HuH-7 (cell line): ENCODE results near the gene BPIFB4.

Experiments used
- DNase-seq: peaks from one replicate; pipeline ENCODE4 v3.0.0; 2011; ENCODE audit warnings: low spot score

Gene BPIFB4

DNA sequence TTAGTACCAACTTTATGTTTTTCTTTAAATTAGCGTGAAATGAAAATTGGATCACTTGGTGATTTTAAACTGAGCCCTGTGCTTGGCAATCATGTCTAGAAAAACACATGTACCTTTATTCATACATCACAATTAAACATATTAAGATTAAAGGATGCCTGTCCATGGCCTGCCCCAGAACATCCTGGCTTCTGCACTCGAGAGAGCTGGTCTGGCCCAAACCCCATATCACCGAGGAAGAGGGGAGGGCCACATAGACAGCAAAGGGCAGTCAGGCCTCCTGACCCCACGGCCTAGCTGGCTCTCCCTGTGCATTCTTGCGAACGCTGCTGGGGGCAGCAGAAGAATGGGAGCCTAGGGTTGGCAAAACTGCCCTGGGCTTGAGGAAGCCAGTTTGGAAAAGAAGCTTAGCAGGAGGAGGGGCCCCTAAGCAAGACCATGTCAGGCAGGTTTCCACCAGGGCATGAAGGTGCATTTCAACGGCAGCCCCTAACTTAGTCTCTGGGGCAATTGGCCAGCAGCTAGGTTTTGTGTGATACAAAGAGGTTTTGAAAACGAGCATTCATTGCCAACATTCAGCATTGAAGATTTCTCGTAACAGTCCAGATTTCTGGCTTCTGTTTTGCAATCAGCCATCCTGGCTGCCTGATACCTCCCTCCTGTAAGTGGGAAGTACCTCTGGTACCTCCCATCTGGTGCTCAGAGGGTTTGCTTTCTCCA is 17.2 kb upstream of the BPIFB4 start:
- DNase-seq: no peak

GRCh38 chr20:33062825-33063149 is 16.7 kb upstream of the BPIFB4 start:
- no peak for DNase-seq

DNA sequence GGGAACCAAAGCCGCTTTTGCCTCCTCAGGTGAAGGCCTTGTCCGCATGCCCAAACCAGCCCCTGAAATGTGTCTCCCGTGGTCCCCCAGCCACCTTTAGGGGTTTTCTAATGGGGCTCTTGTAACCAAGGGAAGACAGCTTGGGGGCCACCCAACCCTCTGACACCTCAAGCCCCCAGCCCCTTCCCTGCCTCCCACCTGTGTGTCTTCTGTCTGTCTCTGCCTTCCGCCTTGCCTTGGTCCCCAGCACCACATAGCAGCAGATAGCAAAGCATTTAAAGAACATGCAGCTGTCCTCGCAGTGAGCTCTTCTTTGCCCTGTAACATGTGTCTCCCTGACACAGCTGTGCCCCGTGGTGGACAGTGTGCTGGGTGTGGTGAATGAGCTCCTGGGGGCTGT is 16.2 kb upstream of the BPIFB4 start:
- no peak for DNase-seq

- DNase-seq: no peak
Observed at GRCh38 chr20:33064572-33065287, 14.7 kb upstream of the BPIFB4 start.

DNA sequence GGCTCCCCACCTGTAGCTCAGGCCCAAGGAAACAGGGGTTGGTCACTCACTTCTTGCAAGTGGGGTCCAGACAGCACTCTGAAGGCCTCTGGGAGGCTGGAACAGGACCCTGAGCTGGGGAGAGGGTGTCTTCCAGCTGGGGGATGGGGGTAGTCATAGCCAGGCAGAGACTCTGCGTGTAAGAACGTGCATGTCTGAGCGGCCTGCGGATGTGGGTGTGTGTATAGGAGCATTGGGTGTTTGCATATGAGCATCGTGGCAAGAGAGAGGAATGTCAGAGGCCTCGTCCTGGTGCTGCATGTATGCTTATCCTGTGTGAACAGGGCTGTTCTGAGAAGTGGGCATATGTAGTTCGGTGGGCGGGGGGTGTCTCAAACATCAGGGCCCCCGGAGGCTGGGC is 13.7 kb upstream of the BPIFB4 start:
- no peak for DNase-seq

- DNase-seq: no peak
Observed at GRCh38 chr20:33067806-33068205, 11.6 kb upstream of the BPIFB4 start.

GRCh38 chr20:33068251-33068939 is 11.0 kb upstream of the BPIFB4 start:
- no peak for DNase-seq

DNA sequence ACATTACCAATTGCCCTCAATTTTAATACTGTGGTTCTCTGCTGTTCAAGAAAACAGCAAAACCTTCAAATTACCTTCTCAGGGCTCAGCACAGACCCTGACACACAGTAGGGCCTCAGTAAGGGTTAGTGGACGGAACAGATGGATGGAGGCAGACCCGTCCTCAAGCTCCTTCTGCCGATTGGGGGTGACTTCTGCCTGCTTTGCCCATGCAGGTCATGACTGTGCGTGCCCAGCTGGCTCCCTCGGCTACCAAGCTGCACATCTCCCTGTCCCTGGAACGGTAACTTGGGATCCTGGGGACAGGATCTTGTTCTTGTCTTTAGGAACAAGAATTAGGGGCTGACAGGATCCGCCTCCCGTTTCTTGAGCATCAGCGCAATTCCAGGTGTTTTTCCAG is 9.8 kb upstream of the BPIFB4 start:
- no peak for DNase-seq

- no peak for DNase-seq
Observed at GRCh38 chr20:33070111-33071053, 9.1 kb upstream of the BPIFB4 start.

GRCh38 chr20:33071198-33071597 is 8.2 kb upstream of the BPIFB4 start:
- no peak for DNase-seq

DNA sequence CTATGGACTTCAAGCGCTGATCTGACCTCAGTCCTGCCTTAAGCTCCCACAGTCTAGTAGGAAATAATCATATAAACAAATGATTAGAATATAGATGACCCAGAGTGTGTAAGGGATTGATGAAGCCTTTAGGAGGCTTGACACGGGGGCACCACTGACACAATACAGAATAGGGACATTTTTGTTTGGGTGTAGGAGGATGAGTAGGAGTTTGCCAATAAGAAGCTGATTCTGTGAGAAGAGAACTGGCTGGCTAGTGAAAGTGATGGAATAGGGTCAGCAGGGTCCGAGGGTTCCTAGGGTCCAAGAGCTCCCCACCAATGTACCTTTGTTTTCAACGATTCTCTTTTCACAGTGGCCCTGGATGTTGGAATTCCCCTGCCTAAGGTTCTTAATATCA is 7.1 kb upstream of the BPIFB4 start:
- no peak for DNase-seq

DNA sequence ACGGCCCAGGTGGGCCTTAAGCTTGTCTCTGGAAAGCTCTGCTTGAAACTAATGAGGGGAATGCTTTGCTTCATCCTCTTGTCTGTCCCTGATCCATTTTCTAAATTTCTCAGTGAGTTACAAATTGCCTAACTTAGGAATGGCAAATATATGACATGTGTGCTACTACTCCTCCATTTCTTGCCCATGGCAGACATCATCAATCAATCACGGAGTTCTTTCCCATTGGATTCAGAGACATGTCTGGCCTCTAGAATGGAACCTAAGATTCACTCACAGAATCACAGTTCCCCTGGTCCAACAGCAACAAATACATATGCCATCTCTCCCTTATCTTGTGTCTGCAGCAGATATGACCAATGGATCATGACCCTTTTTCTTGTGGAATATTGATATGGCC is 6.6 kb upstream of the BPIFB4 start:
- DNase-seq: no peak

DNA sequence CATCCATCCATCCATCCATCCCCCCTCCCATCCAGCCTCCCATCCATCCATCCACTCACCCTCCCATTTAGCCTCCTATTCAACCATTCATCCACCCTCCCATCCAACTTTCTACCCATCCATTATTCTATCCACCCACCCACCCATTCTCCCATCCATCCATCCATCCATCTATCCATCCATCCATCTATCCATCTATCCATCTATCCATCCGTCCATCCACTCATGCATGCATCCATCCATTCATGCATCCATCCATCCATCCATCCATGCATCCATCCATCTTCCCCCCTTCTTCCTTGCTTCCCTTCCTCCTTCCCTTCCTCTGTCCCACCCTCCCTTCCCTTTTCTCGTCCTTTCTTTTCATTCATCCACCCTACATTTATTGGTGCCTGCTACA is 4.8 kb upstream of the BPIFB4 start:
- no peak for DNase-seq

- no peak for DNase-seq
Observed at GRCh38 chr20:33075281-33075680, 4.2 kb upstream of the BPIFB4 start.

- DNase-seq: peak; percentile 44
Observed at GRCh38 chr20:33076662-33077372, 2.6 kb upstream of the BPIFB4 start.

DNA sequence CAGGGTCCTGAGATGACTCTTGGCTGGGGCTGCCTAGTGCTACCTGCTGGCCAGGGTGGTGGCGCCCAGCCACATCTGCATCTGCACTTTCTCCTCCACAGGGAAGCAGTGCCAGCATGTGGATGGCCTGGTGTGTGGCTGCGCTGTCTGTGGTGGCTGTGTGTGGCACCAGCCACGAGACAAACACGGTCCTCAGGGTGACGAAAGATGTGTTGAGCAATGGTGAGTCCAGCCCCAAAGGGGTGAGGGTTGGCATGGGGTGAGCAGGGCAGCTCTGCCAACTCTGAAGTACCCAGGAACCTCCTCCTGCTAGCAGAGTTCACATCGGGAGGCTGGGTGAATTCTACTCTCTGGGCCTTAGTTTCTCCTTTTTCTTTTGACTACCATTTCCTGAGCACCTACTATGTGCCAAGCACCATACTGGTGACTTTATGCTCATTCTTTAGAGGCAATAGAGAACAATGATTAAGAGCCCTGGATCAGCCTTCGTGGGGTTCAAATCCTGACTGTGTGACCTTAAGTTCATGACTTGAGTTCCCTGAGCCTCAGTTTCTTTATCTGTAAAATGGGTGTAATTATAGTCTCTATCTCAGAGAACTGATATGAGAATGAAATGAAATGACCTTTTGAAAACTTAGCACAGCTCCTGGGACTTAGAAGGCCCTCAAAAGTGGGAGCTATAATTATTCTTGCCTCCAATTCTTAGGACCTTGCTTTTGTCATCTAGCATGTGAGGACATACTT is 2.1 kb downstream of the BPIFB4 start:
- no peak for DNase-seq

GRCh38 chr20:33082546-33082945 is 3.1 kb downstream of the BPIFB4 start:
- no peak for DNase-seq

DNA sequence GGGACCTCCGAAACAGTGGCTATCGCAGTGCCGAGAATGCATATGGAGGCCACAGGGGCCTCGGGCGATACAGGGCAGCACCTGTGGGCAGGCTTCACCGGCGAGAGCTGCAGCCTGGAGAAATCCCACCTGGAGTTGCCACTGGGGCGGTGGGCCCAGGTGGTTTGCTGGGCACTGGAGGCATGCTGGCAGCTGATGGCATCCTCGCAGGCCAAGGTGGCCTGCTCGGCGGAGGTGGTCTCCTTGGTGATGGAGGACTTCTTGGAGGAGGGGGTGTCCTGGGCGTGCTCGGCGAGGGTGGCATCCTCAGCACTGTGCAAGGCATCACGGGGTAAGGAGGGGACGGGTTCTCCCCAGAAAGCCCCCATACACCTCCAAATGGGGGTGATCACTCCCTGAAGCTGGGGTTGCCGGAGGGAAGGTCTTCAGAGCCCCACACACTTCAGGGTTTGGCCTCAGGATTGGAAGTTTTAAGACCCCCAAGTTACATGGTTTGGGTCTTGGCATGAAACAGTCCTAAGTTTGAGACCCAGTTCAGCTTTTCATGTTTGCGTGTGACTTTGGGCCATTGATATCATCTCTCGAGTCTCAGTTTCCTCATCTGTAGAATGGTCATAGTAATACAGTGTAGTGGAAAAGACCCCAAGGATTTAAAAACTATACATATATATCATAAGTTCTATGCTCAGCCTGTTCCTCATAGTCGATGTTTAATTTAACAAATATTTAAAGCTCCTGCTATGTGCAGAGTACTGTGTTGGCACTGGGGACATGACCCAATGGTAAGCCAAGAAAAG is 4.3 kb downstream of the BPIFB4 start:
- no peak for DNase-seq

DNA sequence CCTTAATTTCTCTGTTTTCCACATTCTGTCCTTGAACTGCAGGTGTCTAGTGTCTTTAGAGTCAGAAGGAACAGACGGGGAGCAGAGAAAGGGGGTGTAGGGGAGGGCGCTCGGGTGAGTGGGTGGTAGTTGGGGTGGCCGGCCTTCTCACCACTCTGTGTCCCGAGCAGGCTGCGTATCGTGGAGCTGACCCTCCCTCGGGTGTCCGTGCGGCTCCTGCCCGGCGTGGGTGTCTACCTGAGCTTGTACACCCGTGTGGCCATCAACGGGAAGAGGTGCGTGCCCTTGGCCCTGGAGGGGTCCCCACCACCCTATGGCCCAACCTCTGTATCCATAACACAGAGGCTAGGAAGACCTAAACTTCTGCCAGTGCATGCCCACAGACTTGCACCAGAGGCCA is 5.3 kb downstream of the BPIFB4 start:
- DNase-seq: no peak
